ENCODE results near the gene C1orf56.

The C1orf56 gene

GRCh38 chr1:151026460-151026859 is 21.1 kb upstream of the C1orf56 start:
- DNase-seq: no peak

- no peak for DNase-seq
Observed at GRCh38 chr1:151032164-151032563, 15.4 kb upstream of the C1orf56 start.

DNA sequence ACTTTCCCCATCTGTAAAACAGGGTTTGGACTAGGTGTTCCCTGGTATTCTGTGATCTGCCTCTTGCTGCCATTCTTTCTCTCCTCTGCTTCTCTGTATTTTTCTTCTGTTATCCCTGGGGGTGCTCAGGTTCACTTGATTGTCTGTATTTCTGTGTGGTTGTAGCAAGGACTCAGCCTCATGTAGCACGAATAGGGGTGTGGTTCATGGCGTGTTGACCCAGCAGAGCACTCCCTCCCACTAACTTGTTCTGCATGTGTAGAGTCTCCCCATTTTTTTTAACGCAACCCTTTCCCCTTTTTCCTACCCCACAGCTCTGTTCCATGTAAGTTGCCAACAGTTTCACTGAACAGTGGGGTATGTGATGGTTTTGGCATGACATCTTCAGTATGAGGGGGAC is 12.4 kb upstream of the C1orf56 start:
- no peak for DNase-seq

- DNase-seq: no peak
Observed at GRCh38 chr1:151036356-151036755, 11.2 kb upstream of the C1orf56 start, which contains the start of gene BNIPL. Gene BNIPL (plus strand): TSS chr1:151036586. CDS start chr1:151036726, 140 bp downstream.

GRCh38 chr1:151037032-151037431 is 10.5 kb upstream of the C1orf56 start:
- no peak for DNase-seq

DNA sequence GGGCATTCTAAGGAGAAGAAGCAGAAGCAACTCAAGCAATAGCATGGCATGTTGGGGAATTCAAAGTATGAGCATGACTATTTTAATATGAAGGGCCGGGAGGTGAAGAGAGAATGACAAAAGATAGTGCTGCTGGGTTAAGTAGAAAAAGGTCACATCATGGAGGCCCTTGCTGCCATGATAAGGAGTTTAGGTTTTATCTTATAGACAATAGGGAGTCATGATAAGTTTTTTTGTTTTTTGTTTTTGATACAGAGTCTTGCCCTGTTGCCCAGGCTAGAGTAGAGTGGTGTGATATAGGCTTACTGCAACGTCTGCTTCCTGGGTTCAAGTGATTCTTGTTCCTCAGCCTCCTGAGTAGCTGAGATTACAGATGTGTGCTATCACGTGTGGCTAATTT is 8.0 kb upstream of the C1orf56 start:
- DNase-seq: no peak

DNA sequence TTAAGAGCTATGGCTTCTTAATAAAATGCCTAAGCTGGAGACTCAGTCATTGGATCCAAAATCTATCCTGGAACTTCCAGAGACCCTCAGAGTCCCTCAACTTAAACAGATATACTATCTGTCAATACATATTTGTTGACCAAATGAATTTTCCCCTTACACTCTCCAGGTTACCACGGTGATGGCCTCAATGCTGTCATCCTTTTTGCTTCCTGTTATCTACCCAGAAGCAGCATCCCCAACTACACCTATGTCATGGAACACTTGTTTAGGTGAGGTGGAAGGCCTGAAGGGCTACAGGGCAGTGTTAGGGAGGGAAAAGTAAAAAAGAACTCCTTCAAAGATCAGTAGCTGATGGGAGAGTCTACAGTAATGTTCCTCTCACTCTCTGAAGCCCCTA is 4.4 kb upstream of the C1orf56 start:
- DNase-seq: no peak

GRCh38 chr1:151047925-151048644 is 534 bp downstream of the C1orf56 start:
- DNase-seq: peak; percentile 16

GRCh38 chr1:151048645-151049032 is 1.1 kb downstream of the C1orf56 start:
- no peak for DNase-seq

- DNase-seq: no peak
Observed at GRCh38 chr1:151049458-151049857, 1.9 kb downstream of the C1orf56 start.

DNA sequence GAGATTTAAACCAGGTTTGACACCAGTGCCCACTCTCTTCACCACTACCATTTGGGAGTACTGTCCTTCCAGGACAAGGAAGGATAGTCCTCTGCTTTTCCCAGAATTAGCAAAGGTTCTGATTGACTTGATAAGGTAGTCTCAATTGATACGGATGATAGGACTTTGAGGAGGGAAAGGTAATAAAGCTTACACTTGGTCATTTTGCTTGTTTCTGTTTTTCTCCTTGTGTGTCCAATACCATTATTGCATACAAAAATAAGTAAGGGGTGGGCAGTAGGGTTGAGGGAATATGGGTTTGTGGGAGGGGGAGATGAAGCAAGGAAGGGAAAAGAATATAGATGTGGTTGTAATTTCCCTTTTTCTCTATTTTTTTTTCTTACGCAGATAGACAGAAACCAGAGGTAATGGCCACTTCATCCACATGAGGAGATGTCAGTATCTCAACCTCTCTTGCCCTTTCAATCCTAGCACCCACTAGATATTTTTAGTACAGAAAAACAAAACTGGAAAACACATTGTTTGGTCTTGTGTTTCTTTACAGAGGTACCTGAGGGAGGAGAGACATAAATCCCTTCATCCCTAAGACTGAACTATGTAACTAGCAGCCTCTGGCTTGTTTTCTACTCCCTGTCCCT is 2.6 kb downstream of the C1orf56 start:
- DNase-seq: no peak

- no peak for DNase-seq
Observed at GRCh38 chr1:151051356-151052009, 3.9 kb downstream of the C1orf56 start.

DNA sequence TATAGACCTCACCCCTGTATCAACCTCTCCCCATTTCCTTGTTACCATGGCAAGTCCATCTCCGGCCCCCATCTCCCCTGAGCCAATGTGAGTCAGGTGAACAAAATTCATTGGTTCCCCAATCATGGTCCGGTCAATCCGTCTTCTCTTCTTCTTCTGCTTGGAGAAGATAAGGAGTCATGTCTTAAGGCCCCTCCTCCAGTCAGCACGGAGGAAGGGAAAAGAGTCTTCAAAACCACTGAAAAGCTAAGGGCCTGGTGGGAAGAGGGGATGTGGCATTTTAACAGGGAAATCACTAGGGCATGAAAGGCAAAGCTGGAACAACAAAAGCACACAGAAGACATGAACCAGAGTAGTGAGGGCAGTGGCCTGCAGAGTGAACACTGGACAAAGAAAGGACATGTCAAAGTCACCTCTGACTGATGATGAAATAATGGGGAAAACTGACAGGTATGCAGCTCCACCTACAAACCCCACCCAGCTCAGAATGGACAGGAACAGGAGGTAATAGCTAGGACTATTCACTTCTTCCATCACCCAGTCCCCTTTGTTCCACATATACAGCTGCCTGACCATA is 7.5 kb downstream of the C1orf56 start:
- DNase-seq: no peak

DNA sequence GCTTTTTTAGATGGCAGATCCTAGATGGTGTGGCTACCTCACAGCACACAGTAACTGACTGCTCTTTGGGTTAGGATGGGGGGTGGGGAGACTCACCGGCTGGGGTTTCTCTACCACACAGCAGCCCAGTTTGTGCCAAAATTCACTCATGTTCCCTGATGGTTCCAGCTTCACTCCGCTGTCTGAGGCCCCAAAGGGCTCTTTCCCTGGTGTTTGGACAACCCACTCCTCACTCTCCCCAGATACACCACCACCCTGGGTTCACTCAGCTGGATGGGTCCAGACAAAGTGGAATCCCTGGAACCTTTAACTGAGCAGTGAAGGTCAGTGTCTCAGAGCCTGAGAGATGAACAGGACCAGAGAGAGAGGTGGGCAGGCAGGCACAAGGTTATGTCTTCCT is 8.0 kb downstream of the C1orf56 start:
- no peak for DNase-seq

GRCh38 chr1:151056149-151056548 is 8.6 kb downstream of the C1orf56 start:
- no peak for DNase-seq

DNA sequence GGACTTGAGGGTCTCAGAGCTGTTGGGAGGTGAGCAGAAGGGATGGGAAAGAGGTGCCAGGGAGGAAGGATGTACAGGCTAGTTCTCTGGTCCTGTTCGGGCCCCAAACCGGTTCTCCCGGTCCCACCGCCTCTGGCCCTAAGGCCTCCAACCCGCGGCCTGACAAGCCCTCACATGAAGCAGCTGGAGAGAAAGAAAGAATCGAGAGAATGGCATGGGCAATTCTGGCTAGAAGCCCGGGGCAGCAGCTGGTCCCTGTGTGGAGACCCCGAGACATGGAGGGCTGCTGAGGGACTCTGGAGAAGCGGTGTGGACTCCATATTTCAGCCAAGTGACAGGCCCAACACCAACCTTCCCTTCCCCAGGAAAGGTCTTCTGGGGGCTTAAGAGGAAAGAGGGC is 11.1 kb downstream of the C1orf56 start:
- no peak for DNase-seq

DNA sequence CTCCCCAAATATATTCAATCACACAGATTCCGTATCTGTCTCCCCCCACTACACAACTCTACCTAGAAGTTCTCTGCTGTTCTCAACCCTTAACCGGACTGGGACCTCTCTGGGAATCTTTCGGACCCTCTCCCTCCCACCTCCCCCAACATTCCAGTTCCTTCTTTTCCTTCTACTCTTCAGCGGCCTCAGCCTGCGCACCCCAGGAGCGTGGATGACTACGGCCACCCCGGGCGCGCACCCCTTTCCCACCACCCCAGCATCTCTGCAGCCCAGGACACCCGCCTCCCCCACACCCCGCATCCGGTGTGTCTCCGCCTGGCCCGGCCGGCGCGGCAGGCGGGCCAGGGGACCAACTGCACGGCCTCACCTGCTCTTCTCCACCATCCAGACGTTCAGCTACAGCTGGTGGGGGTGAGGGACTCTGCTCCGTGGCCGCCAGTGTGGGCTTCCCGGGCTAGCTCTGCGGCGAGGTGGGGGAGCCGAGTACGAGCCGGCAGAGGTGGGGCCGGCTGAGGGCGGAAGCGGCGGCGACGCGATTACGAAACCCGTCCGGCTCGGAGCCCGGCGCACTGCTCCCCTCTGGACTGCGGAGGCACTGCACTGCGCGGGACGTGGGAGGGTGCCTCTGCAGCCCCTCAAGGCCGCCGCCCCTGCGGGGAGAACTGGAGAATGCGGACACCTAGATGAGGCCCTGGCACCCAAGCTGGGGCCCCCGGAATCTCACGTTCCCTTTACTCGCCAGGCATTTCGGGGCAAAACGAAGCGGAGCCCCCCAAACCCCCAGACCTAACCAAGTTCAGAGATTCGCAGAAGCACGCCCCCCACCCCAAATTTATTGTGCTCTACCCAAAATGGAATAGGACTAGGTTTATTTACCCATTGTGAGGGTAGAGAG is 11.8 kb downstream of the C1orf56 start, which contains the start of gene CDC42SE1:
Gene CDC42SE1, minus strand, starts transcription at position 514 of the 898 bp plus-strand sequence. CDS start 3,892 bp downstream, outside the sequence.
- peak; percentile 72 for DNase-seq

- peak; percentile 66 for DNase-seq
Observed at GRCh38 chr1:151060007-151060656, 12.6 kb downstream of the C1orf56 start, which contains the start of gene MLLT11. Gene MLLT11 (plus strand): TSS chr1:151060397. CDS start chr1:151067225, 6,828 bp downstream.

DNA sequence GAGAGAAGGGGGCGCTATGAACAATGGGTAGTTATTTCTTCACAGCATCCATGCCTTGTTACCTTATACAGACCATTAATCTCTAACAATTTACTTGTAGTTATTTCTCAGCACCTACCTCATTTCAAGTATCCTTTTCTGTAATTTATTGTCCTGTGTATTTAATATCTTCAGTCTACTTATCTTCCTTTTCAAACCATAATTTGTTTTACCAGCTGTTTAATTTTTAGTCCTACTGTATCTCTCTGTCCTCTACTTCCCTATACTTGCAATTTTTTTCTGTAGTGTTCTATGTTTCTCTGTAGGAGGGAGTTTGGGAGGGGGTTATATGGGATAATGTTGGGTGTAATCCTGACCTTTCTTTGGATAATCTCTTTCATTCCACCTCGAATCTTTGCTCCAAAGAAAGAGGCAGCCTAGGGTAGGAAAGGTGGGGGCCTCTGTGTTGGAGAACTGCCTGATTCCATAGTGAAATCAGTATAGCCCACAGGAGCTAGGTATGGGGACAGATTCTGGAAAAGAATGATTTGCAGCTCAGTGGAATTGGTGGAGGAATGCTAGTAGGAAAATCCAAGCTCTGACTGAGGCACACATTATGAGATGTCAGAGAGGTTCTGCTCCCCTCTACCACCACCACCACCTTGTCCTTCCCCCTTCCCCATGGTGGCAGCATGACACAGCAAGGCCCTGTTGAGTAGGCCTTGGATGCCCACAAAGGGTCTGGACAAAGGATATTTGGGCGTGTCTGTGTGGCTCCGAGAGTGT is 13.3 kb downstream of the C1orf56 start:
- DNase-seq: peak; percentile 39

DNA sequence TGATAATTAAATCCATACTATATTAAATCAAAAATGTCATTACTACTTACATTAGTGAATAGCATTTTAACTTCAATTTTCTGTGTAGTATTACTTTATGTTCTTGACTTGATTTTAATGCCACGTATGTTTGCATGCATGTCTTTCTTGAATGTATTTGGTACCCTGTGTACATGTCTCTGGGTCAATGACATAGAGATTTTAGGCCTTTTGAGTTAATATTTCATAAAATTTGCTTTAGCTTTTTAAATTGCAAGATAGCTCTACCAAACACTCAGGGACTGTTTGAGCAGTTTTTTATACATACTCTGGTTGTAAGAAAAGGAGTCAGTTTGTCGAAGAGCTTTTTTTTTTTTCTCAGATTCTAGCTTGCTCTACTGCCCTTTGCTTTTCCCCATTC is 14.2 kb downstream of the C1orf56 start:
- DNase-seq: no peak

DNA sequence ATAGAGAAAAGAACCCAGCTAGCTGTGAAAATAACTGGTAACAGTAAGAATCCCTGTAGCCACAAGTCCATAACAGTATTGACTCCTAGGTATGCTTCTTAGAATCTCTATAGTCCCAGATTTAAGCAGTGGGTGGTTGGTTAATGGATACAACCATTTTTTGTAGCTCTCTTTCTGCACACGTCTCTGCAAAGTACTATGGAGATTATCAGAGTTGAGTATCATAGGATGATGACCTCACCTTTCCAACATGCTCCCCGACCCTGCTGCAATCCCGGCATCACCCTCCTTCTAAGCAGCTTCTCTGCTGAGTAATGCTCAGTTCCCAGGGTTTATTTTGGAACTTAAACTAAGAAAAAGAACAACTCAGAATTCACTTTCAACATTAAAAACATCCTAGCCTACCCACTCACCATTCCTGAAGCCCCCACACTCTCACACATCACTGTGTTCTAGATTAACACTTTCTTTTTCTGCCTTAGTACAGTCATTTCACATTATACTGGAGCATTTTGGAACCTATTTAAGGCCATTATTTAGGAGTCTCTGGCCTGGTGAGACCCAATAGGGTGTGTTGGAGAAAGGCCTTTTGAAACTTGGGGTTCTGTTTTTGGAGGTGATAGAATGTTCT is 15.3 kb downstream of the C1orf56 start:
- no peak for DNase-seq
